Measurements from ENCODE around the gene OGT.
A peak's percentile ranks its signal among the peaks of the same experiment; 100 is the strongest.

The OGT gene

DNA sequence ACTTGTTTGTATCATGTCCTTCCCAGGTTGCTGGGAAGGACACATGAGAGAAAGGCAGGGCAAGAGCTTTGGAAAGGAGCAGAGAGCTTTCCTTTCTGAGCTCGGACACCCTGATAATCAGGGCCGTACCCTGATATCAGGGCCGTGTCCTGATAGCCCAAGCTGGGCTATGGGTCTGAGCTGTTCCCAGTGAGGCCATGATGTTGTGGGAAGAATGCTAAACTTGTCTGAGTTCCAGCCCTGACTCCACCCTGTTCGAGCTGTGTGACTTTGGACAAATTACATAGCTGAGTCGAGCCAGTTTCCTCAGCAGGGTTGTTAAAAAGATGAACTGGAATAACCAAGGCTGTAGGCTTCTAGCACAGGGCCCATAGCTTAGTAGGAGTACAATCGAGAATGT, 88.7 kb downstream of the OGT start:
- no peak for DNase-seq (ENCODE audit: low read depth in 2 of 2, low spot score in 1 of 2)

GRCh38 chrX:71622032-71622575, 89.2 kb downstream of the OGT start:
- DNase-seq (ENCODE audit: low read depth in 2 of 2, low spot score in 1 of 2): no peak

- peak in 1 of 2 donors; percentile 26 for DNase-seq (ENCODE audit: low read depth in 2 of 2, low spot score in 1 of 2)
Observed at GRCh38 chrX:71622576-71623450, 89.9 kb downstream of the OGT start.

GRCh38 chrX:71623714-71624113, 90.8 kb downstream of the OGT start:
- no peak for DNase-seq (ENCODE audit: low read depth in 2 of 2, low spot score in 1 of 2)

DNA sequence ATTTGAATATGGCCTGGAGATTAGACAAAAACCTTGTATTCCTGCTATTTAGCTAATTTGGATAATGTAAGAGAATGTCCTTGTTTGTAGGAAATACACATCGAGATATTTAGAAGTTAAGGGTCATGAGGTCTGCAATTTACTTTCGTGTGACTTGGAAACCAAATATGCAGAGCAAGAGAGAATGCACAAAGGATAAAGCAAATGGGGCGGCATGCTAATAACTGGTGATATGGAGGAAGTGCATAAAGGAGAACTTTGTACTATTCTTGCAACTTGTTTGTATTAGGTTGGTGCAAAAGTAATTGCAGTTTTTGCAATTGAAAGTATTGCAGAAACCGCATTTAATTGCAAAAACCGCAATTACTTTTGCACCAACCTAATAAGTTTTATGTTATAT, 92.6 kb downstream of the OGT start:
- DNase-seq (ENCODE audit: low read depth in 2 of 2, low spot score in 1 of 2): no peak

Data from stimulated activated CD8-positive, alpha-beta memory T cell treated with anti-CD3 and anti-CD28 coated beads, Interleukin-4, amount 100 ng/mL, for 1 hour (primary cell).